GM19240 (cell line): Measurements from ENCODE around the gene GADL1.

Experiments
- DNase-seq: peaks from one replicate; pipeline ENCODE4 v3.0.0; 2011; ENCODE audit warnings: low spot score; ENCODE audit not compliant: insufficient read length

Gene GADL1

GRCh38 chr3:30875505-30875904 lies 19.0 kb downstream of the GADL1 start:
- no peak for DNase-seq

GRCh38 chr3:30873671-30874070 lies 20.8 kb downstream of the GADL1 start:
- DNase-seq, result no peak

GRCh38 chr3:30872879-30873278 lies 21.6 kb downstream of the GADL1 start:
- DNase-seq, result no peak

- no peak for DNase-seq
These were observed 22.7 kb downstream of the GADL1 start for GRCh38 chr3:30871720-30872119.

DNA sequence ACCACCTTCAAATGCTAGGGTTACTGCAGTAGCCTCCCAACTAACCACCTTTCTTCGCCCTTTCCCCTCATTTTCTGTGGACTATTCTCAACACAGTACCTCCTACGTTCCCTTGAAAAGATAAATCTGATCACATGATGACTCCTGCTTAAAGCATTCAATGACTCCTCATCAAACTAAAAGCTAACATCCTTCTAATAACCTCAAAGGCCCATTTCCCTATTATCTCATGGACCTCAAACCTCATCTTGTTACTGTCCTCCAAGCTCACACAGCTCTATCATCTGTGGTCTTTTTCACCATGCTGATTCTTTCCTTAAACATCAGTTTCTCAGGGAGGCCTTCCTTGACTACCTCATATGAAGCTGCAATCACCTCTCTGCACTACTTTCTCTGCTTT lies 29.6 kb downstream of the GADL1 start:
- no peak for DNase-seq

DNA sequence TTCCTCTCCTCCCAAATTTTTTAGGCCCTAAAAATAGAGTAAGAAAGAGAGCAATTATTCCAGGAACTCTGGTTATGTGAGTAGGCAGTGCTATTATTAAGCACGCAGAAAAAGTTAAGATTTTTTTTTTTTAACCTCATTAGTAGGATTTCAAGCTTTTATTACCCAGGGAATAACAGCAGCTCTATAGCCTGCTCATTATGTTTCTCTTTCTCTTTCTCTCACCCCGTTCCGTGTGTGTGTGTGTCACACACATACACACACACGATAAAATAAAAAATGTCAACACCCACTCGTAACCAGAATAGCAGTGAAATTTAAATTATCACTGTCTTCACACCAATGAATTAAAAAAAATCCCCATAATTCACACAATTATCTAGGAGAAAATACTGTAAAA lies 30.3 kb downstream of the GADL1 start:
- DNase-seq, result no peak

GRCh38 chr3:30862004-30862403 lies 32.5 kb downstream of the GADL1 start:
- no peak for DNase-seq

DNA sequence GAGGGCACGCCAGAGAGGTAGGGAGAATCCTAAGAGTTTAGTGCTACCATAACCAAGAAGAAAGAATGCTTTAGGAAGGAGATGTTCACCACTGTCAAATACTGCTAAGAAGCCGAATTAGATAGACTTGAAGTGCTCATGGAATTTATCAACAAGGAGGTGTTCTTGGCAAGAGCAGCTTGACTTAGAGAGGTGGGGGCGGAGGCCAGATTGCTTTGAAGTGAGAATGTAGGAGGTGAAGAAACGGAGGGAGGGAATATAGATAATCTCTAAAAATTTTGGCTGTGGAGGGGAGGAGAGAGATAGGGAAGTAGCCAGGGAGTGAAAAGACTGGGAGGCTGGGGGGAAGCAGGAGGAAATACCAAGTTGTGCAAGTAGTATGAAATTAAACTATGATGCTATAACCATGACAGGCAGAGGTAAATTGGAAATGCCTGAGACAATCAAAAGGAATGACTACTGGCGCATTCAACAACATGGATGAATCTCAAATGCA lies 35.5 kb downstream of the GADL1 start:
- DNase-seq, result no peak

GRCh38 chr3:30855400-30856292 lies 38.8 kb downstream of the GADL1 start:
- DNase-seq, result no peak

- no peak for DNase-seq
These were observed 41.6 kb downstream of the GADL1 start for GRCh38 chr3:30852833-30853232.

GRCh38 chr3:30848087-30848779 lies 46.2 kb downstream of the GADL1 start:
- DNase-seq, result no peak

- DNase-seq, result no peak
These were observed 46.9 kb downstream of the GADL1 start for GRCh38 chr3:30847592-30847991.

DNA sequence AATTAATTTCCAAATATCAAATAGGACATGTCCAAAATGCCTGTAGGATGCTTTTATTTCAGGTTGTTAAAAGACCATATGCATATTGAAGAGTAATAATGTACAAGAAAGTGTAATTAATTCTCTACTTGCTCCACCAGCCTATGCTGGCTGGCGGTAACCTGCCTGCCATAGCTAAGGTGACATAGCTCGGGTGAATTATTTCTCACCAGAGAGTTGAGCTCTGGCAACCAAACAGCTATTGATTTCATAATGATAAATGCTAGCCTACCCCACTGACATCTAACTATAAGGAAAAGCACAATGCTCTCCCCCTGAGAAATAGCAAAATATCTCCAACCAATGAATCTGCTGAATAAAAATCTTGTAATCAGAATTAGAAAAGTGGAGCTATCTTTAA lies 48.9 kb downstream of the GADL1 start:
- DNase-seq, result no peak

DNA sequence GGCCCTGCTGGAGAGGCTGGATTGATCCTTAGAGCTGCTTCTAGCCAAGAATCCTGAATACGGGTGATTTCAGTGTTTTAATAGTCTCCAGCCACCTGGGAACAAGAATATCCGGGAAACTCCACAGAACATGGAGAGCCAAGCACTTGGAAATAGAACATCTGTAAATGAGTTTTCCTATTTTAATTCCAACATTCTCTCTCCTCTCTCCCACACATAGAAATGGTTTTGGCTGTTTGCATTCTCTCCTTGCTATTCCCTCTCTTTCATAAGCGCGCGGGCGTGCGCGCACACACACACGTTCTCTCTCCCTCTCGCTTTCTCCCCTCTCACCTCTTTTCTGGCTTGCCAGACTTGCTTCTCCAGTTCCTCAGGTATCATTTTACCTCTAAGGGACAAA lies 50.6 kb downstream of the GADL1 start:
- no peak for DNase-seq

- no peak for DNase-seq
These were observed 58.3 kb downstream of the GADL1 start for GRCh38 chr3:30836141-30836540.

GRCh38 chr3:30835667-30836066 lies 58.8 kb downstream of the GADL1 start:
- DNase-seq, result no peak

DNA sequence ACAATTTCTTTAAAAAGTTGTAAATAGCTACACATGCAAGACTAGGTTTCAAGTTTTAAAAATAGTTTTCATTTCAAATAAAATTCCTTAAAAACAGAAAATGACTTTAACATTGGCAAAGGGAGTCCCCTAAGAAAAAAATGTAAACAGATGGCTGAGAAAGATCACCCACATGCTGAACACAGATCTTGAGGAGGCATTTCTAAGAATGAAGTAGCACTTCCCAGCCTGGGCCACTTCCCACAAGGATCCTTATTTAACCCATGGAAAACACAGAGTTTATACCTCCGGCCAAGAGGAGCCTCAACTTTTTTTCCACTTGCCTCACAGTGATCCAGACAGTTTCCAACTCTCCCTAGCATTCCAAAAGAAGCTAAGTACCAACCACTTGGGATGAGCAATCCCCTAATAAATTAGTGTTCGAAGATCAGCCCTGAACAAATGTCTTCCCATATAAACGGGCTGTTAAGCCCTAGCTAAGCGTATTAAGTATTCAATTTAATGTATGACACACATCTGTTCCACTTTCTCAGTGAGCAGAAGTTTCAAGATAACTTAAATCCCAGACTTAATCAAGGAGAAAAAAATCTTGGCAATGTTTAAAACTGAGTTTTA lies 61.4 kb downstream of the GADL1 start:
- DNase-seq, result no peak

DNA sequence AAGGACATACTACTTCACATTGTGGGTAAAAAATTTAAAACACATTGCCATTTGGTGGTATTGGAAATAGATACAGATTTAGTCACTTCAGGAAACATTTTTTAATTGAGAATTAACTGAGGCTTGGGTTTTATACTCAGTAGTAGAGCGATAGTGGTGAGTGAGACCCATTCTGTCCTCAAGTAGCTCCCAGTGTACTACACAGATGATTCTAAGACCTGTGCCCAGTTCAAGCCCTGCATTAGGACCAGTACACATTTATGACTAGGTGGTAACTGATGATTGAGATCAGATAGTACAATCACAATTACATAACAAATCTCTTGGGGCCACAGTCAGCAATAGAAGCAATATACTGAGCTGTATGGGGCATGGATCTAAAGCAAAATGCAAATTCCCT lies 67.4 kb downstream of the GADL1 start:
- DNase-seq, result no peak

- DNase-seq, result no peak
These were observed 67.9 kb downstream of the GADL1 start for GRCh38 chr3:30826531-30826942.

DNA sequence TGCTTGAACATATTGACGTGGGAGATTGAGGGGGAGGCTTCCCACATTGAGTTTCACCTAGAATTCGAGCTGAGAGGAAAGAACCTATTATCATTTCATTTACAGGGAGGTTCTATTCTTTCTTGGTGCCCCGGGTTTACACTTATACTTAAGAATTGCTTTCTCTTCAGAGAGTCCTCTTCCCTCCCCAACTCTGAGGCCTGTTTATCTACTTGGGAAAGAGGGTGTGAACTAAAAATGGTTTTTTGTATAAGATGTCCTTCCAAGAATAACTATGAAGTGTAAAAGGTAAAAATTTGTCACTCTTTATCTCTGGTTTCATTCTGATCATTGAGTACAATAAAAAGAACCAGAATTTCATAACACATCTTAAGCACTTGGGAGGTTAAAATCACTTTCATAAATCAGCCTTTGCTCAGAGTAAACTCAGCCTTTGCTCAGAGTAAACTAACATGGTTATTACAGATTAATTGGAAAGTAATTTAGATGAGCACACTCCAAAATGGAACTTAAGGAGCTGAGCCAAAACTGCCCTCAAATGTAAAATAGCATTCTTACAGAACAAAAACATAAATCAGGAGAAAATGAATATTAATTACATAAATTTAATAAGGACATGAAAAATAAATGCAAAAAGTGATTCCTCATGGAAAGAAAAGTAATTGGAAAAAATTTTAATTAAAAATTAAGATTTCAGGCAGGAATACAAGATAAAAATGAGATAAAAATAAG lies 75.2 kb downstream of the GADL1 start:
- DNase-seq, result no peak

- no peak for DNase-seq
These were observed 80.7 kb downstream of the GADL1 start for GRCh38 chr3:30813734-30814133.
